HepG2 (cell line): ENCODE data around the gene ACAP2. TPM values are rescaled to one million over a fixed set of nuclear protein-coding genes. Genes with fewer than 3 reads are reported as not detected.

Experiments
- ATAC-seq: fragments of 200-7000 bp; cut with Tn5 transposase; 3 replicates; pipeline ENCODE4 v1.9.1; 2020; ENCODE audit warnings: mild to moderate bottlenecking, moderate library complexity
- BruUV-seq: library from RNA; stranded (reverse); fragments of 400-500 nt; replicated peaks from 2 replicates; lab custom pipeline; 2021; lab: Mats Ljungman, UMichigan
- CTCF ChIA-PET: fragments of 300-600 bp; formaldehyde crosslinking; extraction: SDS; loops from one replicate; lab custom pipeline; 2021; ENCODE audit warnings: low total read pairs, inconsistent platforms, low intra/inter-chr PET ratio; lab: Yijun Ruan, JAX
- POLR2A ChIA-PET: fragments of 350-600 bp; sonication (Branson Sonifier 250); formaldehyde crosslinking; loops from one replicate; lab custom pipeline; 2020; ENCODE audit warnings: antibody characterized with exemption, inconsistent platforms; lab: Yijun Ruan, JAX
- DNase-seq: peaks from one replicate; pipeline ENCODE4 v3.0.0-alpha.2; 2015; ENCODE audit warnings: low spot score
- FAIRE-seq: peaks from 3 replicates; lab custom pipeline; 2011; peaks lifted over from hg19 to GRCh38; lab: Jason Lieb, UNC
- H2AFZ ChIP-seq: one replicate; pipeline ENCODE4 v1.6.1; 2011; ENCODE audit warnings: low read length, inconsistent platforms
- H3K27ac ChIP-seq: fragments of 300-600 bp; 3 replicates; pipeline ENCODE4 v1.8.0; 2011; ENCODE audit warnings: mixed run types, mild to moderate bottlenecking, mixed read lengths, low read length, inconsistent platforms; ENCODE audit not compliant: insufficient read depth; ENCODE audit errors: extremely low read length
- H3K27me3 ChIP-seq, 2 experiments: fragments of 200-600 bp in 1 of 2; 2 replicates in 1 of 2; 3 replicates in 1 of 2; pipeline versions ENCODE4 v1.6.0 to v1.8.0; 2011; ENCODE audit warnings: low read length in 2 of 2, mild to moderate bottlenecking in 2 of 2, moderate library complexity in 2 of 2, inconsistent platforms in 1 of 2; ENCODE audit not compliant: insufficient read depth in 2 of 2, control insufficient read depth in 1 of 2
- H3K36me3 ChIP-seq, 2 experiments: fragments of 200-600 bp in 1 of 2; replicated peaks in 1 of 2; 2 replicates in 1 of 2; 3 replicates in 1 of 2; pipeline versions ENCODE4 v1.5.1 to v1.8.0; 2011; ENCODE audit warnings: low read length in 2 of 2, inconsistent platforms in 1 of 2; ENCODE audit not compliant: insufficient read depth in 2 of 2, control insufficient read depth in 1 of 2
- H3K4me1 ChIP-seq: 2 replicates; pipeline ENCODE4 v1.5.1; 2012; ENCODE audit warnings: low read length, inconsistent platforms; ENCODE audit not compliant: insufficient read depth
- H3K4me2 ChIP-seq: 2 replicates; pipeline ENCODE4 v1.6.0; 2011; ENCODE audit warnings: low read depth, low read length, inconsistent platforms
- H3K4me3 ChIP-seq, 3 experiments: fragments of 200-600 bp in 1 of 3; sonication (generic), shearing (Covaris generic) in 1 of 3; replicated peaks in 1 of 3; 2 replicates each; pipeline ENCODE4 v1.5.1; 2011 to 2016; ENCODE audit warnings: low read length in 3 of 3, inconsistent platforms in 2 of 3, low read depth in 2 of 3, mild to moderate bottlenecking in 2 of 3, control low read depth in 1 of 3, mixed read lengths in 1 of 3; ENCODE audit not compliant: insufficient read depth in 1 of 3
- H3K79me2 ChIP-seq: one replicate; pipeline ENCODE4 v1.6.1; 2011; ENCODE audit warnings: low read length, inconsistent platforms; ENCODE audit not compliant: insufficient read depth
- H3K9ac ChIP-seq: 2 replicates; pipeline ENCODE4 v1.6.0; 2011; ENCODE audit warnings: mild to moderate bottlenecking, low read depth, low read length, inconsistent platforms; ENCODE audit not compliant: insufficient read depth
- H3K9me3 ChIP-seq: 2 replicates; pipeline ENCODE4 v1.5.1; 2012; ENCODE audit warnings: mild to moderate bottlenecking, low read length
- H4K20me1 ChIP-seq: 2 replicates; pipeline ENCODE4 v1.6.0; 2011; ENCODE audit warnings: inconsistent platforms, mild to moderate bottlenecking, low read length, moderate library complexity; ENCODE audit not compliant: insufficient read depth
- ARID2 ChIP-seq: sonication (generic); formaldehyde crosslinking; IDR thresholded peaks from 2 replicates; pipeline ENCODE4 v1.8.1; 2022; ENCODE audit warnings: mild to moderate bottlenecking, missing genetic modification reagents, borderline replicate concordance
- ERF ChIP-seq: IDR thresholded peaks from 2 replicates; pipeline ENCODE4 v1.6.1; 2018; ENCODE audit warnings: missing biosample characterization, missing genetic modification reagents
- HMG20A ChIP-seq: IDR thresholded peaks from 2 replicates; pipeline ENCODE4 v1.6.1; 2016; ENCODE audit warnings: borderline replicate concordance
- NFE2 ChIP-seq: sonication (generic); formaldehyde crosslinking; IDR thresholded peaks from 2 replicates; pipeline ENCODE4 v1.4.0; 2020; ENCODE audit warnings: missing genetic modification reagents
- SOX5 ChIP-seq: IDR thresholded peaks from 2 replicates; pipeline ENCODE4 v1.6.1; 2016; ENCODE audit warnings: borderline replicate concordance
- TARDBP ChIP-seq: sonication (generic); formaldehyde crosslinking; IDR thresholded peaks from 2 replicates; pipeline ENCODE4 v1.8.0; 2022; ENCODE audit warnings: mild to moderate bottlenecking, missing genetic modification reagents
- ZNF24 ChIP-seq: fragments of 450-650 bp; IDR thresholded peaks from 2 replicates; pipeline ENCODE4 v1.6.1; 2017; ENCODE audit warnings: antibody characterized with exemption, mild to moderate bottlenecking
- ZNF260 ChIP-seq: sonication (generic); formaldehyde crosslinking; IDR thresholded peaks from 2 replicates; pipeline ENCODE4 v1.4.0; 2020; ENCODE audit warnings: missing genetic modification reagents, low read depth, mild to moderate bottlenecking, borderline replicate concordance
- WGBS: methylation state at CpG from one replicate; pipeline ENCODE4 v1.1.6; 2017; ENCODE audit warnings: low lambda C conversion rate; 5-methylcytosine and 5-hydroxymethylcytosine counted together
- in situ Hi-C: cut with HindIII; loops from 2 replicates; pipeline ENCODE4 v1.10.0; 2017; ENCODE audit warnings: low pct_unique_long_range_greater_than_20kb; ENCODE audit not compliant: extremely low pct_ligation_motif_present
- intact Hi-C: fragments of 100-400 bp; cut with micrococcal nuclease; formaldehyde crosslinking; loops from one replicate; pipeline ENCODE4 v1.10.0; 2022; ENCODE audit not compliant: unreplicated experiment
- polyA plus RNA-seq, 8 experiments: library from polyadenylated mRNA; depleted of rRNA in 3 of 8; stranded (reverse) in 7 of 8; unstranded in 1 of 8; fragments of >200 nt; fragmentation: Illumina TruSeq in 4 of 8; extraction: Trizol in 4 of 8; gene quantifications; 2 replicates each; pipeline versions ENCODE4 v1.2.1 to v1.2.3, GENCODE V29; 2011 to 2016; ENCODE audit warnings: low read depth in 4 of 8, missing spikeins in 1 of 8, mixed read lengths in 1 of 8; ENCODE audit not compliant: insufficient read depth in 1 of 8
- total RNA-seq, 5 experiments: library from RNA; depleted of rRNA; stranded (reverse); fragments of >200 nt; fragmentation: Illumina TruSeq; extraction: Trizol; gene quantifications; 2 replicates each; pipeline ENCODE4 v1.2.3, GENCODE V29; 2016; ENCODE audit warnings: low read depth in 1 of 5
- TF ChIP-seq, protein P1 (sequence below): fragments of 450-650 bp; IDR thresholded peaks from 2 replicates; pipeline ENCODE4 v1.6.1; 2016
- TF ChIP-seq, protein P2 (sequence below): sonication (generic); formaldehyde crosslinking; IDR thresholded peaks from 2 replicates; pipeline ENCODE4 v1.4.0; 2020; ENCODE audit warnings: mild to moderate bottlenecking, missing genetic modification reagents
- TF ChIP-seq, protein P3 (sequence below): IDR thresholded peaks from 2 replicates; pipeline ENCODE4 v1.6.1; 2012; ENCODE audit warnings: low read depth, low read length, improper control_type of control experiment

Gene ACAP2
- total and polyA plus RNA-seq, 2 of the 13 experiments (the other 11 are each of a cell fraction or from before 2014, with no cell fraction given): 7.3 to 23.9 TPM

- ATAC-seq (no peak), DNase-seq (no peak), FAIRE-seq (no peak)
- peaks cover 8% of the 10 kb centered on the region for H3K9me3 ChIP-seq
- no peaks in the 10 kb centered on the region; the same call in 1 of the 2 replicates for H3K4me1 ChIP-seq
- no TSS peak for BruUV-seq
- H3K27ac ChIP-seq: no peak overlapping the region
- CTCF ChIA-PET: no interaction called here
- no peak overlapping the region for H2AFZ ChIP-seq
- in situ Hi-C loops: no loop called here
- H4K20me1 ChIP-seq: no peaks in the 10 kb centered on the region
- no peak overlapping the region for H3K4me2 ChIP-seq
- TF ChIP-seq, protein P1, sequence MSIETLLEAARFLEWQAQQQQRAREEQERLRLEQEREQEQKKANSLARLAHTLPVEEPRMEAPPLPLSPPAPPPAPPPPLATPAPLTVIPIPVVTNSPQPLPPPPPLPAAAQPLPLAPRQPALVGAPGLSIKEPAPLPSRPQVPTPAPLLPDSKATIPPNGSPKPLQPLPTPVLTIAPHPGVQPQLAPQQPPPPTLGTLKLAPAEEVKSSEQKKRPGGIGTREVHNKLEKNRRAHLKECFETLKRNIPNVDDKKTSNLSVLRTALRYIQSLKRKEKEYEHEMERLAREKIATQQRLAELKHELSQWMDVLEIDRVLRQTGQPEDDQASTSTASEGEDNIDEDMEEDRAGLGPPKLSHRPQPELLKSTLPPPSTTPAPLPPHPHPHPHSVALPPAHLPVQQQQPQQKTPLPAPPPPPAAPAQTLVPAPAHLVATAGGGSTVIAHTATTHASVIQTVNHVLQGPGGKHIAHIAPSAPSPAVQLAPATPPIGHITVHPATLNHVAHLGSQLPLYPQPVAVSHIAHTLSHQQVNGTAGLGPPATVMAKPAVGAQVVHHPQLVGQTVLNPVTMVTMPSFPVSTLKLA: peak; percentile 84
- TF ChIP-seq HMG20A (CRISPR knock-in tag) (no peak), ZNF24 (no peak)
- no peaks in the 10 kb centered on the region for H3K27me3 ChIP-seq
- POLR2A ChIA-PET: no interaction called here
- no peak overlapping the region for H3K9ac ChIP-seq
- intact Hi-C loops: no loop called here
- H3K36me3 ChIP-seq: peaks cover 0 to 12% of the 10 kb centered on the region in 2 experiments; a peak in 3 of 5 replicates
- WGBS: 96% methylated on average over 12 of the region's 12 CpGs
- no peak overlapping the region for H3K4me3 ChIP-seq
- no peaks in the 10 kb centered on the region for H3K79me2 ChIP-seq
Observed at GRCh38 chr3:195241592-195242355, 201.0 kb downstream of the ACAP2 start.

DNA sequence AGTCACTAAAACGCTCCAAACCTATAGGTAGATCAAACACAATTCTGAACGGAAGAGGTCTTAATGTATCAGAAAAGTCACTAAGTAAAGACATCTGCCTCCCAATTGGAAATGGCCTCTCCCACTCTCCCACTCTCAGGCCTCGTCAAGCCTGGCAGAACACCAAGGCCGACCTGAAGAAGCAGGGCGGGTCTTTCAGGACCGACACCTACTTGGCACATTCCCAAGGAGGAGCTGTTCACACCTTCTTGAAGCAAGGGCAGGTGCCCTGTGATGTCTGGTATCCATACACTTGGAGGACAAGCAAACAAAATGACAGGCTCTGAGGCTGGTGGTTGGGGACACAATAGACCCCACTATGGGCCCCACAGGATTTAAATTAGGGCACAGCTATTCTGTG, 201.9 kb downstream of the ACAP2 start:
- Histone ChIP-seq H2AFZ (no peak overlapping the region), H3K27me3 (no peaks in the 10 kb centered on the region), H3K4me3 (no peak overlapping the region), H3K9me3 (peaks cover 11% of the 10 kb centered on the region), H3K79me2 (no peaks in the 10 kb centered on the region), H3K27ac (no peak overlapping the region), H3K9ac (no peak overlapping the region), H3K4me1 (no peaks in the 10 kb centered on the region; the same call in 1 of the 2 replicates), H3K4me2 (no peak overlapping the region), H4K20me1 (no peaks in the 10 kb centered on the region), H3K36me3 (peaks cover 0 to 10% of the 10 kb centered on the region in 2 experiments; a peak in 3 of 5 replicates)
- ChIA-PET CTCF (no interaction called here), POLR2A (no interaction called here)
- no TSS peak for BruUV-seq
- ATAC-seq (no peak), FAIRE-seq (no peak), DNase-seq (no peak)
- 100% methylated on average over 6 of the region's 6 CpGs for WGBS
- TF ChIP-seq, protein P2, sequence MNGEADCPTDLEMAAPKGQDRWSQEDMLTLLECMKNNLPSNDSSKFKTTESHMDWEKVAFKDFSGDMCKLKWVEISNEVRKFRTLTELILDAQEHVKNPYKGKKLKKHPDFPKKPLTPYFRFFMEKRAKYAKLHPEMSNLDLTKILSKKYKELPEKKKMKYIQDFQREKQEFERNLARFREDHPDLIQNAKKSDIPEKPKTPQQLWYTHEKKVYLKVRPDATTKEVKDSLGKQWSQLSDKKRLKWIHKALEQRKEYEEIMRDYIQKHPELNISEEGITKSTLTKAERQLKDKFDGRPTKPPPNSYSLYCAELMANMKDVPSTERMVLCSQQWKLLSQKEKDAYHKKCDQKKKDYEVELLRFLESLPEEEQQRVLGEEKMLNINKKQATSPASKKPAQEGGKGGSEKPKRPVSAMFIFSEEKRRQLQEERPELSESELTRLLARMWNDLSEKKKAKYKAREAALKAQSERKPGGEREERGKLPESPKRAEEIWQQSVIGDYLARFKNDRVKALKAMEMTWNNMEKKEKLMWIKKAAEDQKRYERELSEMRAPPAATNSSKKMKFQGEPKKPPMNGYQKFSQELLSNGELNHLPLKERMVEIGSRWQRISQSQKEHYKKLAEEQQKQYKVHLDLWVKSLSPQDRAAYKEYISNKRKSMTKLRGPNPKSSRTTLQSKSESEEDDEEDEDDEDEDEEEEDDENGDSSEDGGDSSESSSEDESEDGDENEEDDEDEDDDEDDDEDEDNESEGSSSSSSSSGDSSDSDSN (CRISPR knock-in tag): no peak
- TF ChIP-seq ERF: no peak
- TF ChIP-seq NFE2 (CRISPR knock-in tag): no peak
- no peak for TF ChIP-seq ZNF260
- TF ChIP-seq SOX5: no peak
- no peak for TF ChIP-seq ARID2 (CRISPR knock-in tag)
- TF ChIP-seq TARDBP (CRISPR knock-in tag): no peak
- TF ChIP-seq, protein P3, sequence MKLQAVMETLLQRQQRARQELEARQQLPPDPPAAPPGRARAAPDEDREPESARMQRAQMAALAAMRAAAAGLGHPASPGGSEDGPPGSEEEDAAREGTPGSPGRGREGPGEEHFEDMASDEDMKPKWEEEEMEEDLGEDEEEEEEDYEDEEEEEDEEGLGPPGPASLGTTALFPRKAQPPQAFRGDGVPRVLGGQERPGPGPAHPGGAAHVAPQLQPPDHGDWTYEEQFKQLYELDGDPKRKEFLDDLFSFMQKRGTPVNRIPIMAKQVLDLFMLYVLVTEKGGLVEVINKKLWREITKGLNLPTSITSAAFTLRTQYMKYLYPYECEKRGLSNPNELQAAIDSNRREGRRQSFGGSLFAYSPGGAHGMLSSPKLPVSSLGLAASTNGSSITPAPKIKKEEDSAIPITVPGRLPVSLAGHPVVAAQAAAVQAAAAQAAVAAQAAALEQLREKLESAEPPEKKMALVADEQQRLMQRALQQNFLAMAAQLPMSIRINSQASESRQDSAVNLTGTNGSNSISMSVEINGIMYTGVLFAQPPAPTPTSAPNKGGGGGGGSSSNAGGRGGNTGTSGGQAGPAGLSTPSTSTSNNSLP: no peak
- intact Hi-C loops (no loop called here), in situ Hi-C loops (no loop called here)
